HepG2 (cell line): Measurements from ENCODE around the gene SIRT7. TPM values are rescaled to one million over a fixed set of nuclear protein-coding genes. Genes with fewer than 3 reads are reported as not detected.

Experiments
- FOXM1 ChIP-seq: sonication (generic); formaldehyde crosslinking; IDR thresholded peaks from 2 replicates; pipeline ENCODE4 v1.5.0; 2020; ENCODE audit warnings: missing genetic modification reagents
- KAT8 ChIP-seq: IDR thresholded peaks from 2 replicates; pipeline ENCODE4 v1.6.1; 2016; ENCODE audit warnings: missing genetic modification reagents, missing compliant biosample characterization
- MIXL1 ChIP-seq: IDR thresholded peaks from 2 replicates; pipeline ENCODE4 v1.6.1; 2016
- MLLT10 ChIP-seq: sonication (generic); formaldehyde crosslinking; IDR thresholded peaks from 2 replicates; pipeline ENCODE4 v1.4.0; 2020; ENCODE audit warnings: missing genetic modification reagents
- THAP11 ChIP-seq: IDR thresholded peaks from 2 replicates; pipeline ENCODE4 v1.6.1; 2016; ENCODE audit warnings: missing biosample characterization, missing genetic modification reagents
- ZIK1 ChIP-seq: sonication (generic); formaldehyde crosslinking; IDR thresholded peaks from 2 replicates; pipeline ENCODE4 v1.5.0; 2020; ENCODE audit warnings: mild to moderate bottlenecking, low read depth, missing genetic modification reagents, borderline replicate concordance
- ZNF136 ChIP-seq: sonication (generic); formaldehyde crosslinking; IDR thresholded peaks from 2 replicates; pipeline ENCODE4 v1.8.1; 2022; ENCODE audit warnings: low read depth, mild to moderate bottlenecking, moderate library complexity, missing genetic modification reagents
- ZNF17 ChIP-seq: sonication (generic); formaldehyde crosslinking; IDR thresholded peaks from 2 replicates; pipeline ENCODE4 v1.5.0; 2020; ENCODE audit warnings: mild to moderate bottlenecking, missing genetic modification reagents
- ZNF282 ChIP-seq: fragments of 450-650 bp; IDR thresholded peaks from 2 replicates; pipeline ENCODE4 v1.6.1; 2018; ENCODE audit not compliant: partially characterized antibody
- ZNF547 ChIP-seq: sonication (generic); formaldehyde crosslinking; IDR thresholded peaks from 2 replicates; pipeline ENCODE4 v1.5.1; 2020; ENCODE audit warnings: mild to moderate bottlenecking, missing genetic modification reagents
- ZNF569 ChIP-seq: sonication (generic); formaldehyde crosslinking; IDR thresholded peaks from 2 replicates; pipeline ENCODE4 v1.5.0; 2020; ENCODE audit warnings: mild to moderate bottlenecking, missing genetic modification reagents, moderate library complexity, borderline replicate concordance
- ZNF615 ChIP-seq: sonication (generic); formaldehyde crosslinking; IDR thresholded peaks from 2 replicates; pipeline ENCODE4 v1.5.0; 2020; ENCODE audit warnings: mild to moderate bottlenecking, missing genetic modification reagents, borderline replicate concordance
- ZNF713 ChIP-seq: sonication (generic); formaldehyde crosslinking; IDR thresholded peaks from 2 replicates; pipeline ENCODE4 v1.4.0; 2020; ENCODE audit warnings: mild to moderate bottlenecking, missing genetic modification reagents
- ZNF878 ChIP-seq: sonication (generic); formaldehyde crosslinking; IDR thresholded peaks from 2 replicates; pipeline ENCODE4 v1.8.1; 2023; ENCODE audit warnings: mild to moderate bottlenecking, missing genetic modification reagents, moderate library complexity
- ZSCAN12 ChIP-seq: sonication (generic); formaldehyde crosslinking; IDR thresholded peaks from 2 replicates; pipeline ENCODE4 v1.9.0; 2021; ENCODE audit warnings: mild to moderate bottlenecking, missing genetic modification reagents
- polyA plus RNA-seq, 8 experiments: library from polyadenylated mRNA; depleted of rRNA in 3 of 8; stranded (reverse) in 7 of 8; unstranded in 1 of 8; fragments of >200 nt; fragmentation: Illumina TruSeq in 4 of 8; extraction: Trizol in 4 of 8; gene quantifications; 2 replicates each; pipeline versions ENCODE4 v1.2.1 to v1.2.3, GENCODE V29; 2011 to 2016; ENCODE audit warnings: low read depth in 4 of 8, missing spikeins in 1 of 8, mixed read lengths in 1 of 8; ENCODE audit not compliant: insufficient read depth in 1 of 8
- total RNA-seq, 5 experiments: library from RNA; depleted of rRNA; stranded (reverse); fragments of >200 nt; fragmentation: Illumina TruSeq; extraction: Trizol; gene quantifications; 2 replicates each; pipeline ENCODE4 v1.2.3, GENCODE V29; 2016; ENCODE audit warnings: low read depth in 1 of 5
- TF ChIP-seq, protein P1 (sequence below): sonication (generic); formaldehyde crosslinking; conservative IDR thresholded peaks from 2 replicates; pipeline ENCODE4 v1.4.0; 2020; ENCODE audit warnings: missing genetic modification reagents
- TF ChIP-seq, protein P2 (sequence below): IDR thresholded peaks from 2 replicates; pipeline ENCODE4 v1.6.1; 2016; ENCODE audit warnings: mild to moderate bottlenecking, missing biosample characterization, missing genetic modification reagents
- TF ChIP-seq, protein P3 (sequence below): IDR thresholded peaks from 2 replicates; pipeline ENCODE4 v1.6.1; 2016; ENCODE audit warnings: control low read depth
- TF ChIP-seq, protein P4 (sequence below): sonication (generic); formaldehyde crosslinking; IDR thresholded peaks from 2 replicates; pipeline ENCODE4 v1.5.0; 2020; ENCODE audit warnings: mild to moderate bottlenecking, missing genetic modification reagents, borderline replicate concordance
- TF ChIP-seq, protein P5 (sequence below): sonication (generic); formaldehyde crosslinking; IDR thresholded peaks from 2 replicates; pipeline ENCODE4 v1.4.0; 2020; ENCODE audit warnings: missing genetic modification reagents
- TF ChIP-seq, protein P6 (sequence below): sonication (generic); formaldehyde crosslinking; IDR thresholded peaks from 2 replicates; pipeline ENCODE4 v1.5.0; 2020; ENCODE audit warnings: mild to moderate bottlenecking, low read depth, missing genetic modification reagents, borderline replicate concordance

SIRT7 gene
- total and polyA plus RNA-seq, 2 of the 13 experiments (the other 11 are each of a cell fraction or from before 2014, with no cell fraction given): 8.3 to 24.8 TPM

DNA sequence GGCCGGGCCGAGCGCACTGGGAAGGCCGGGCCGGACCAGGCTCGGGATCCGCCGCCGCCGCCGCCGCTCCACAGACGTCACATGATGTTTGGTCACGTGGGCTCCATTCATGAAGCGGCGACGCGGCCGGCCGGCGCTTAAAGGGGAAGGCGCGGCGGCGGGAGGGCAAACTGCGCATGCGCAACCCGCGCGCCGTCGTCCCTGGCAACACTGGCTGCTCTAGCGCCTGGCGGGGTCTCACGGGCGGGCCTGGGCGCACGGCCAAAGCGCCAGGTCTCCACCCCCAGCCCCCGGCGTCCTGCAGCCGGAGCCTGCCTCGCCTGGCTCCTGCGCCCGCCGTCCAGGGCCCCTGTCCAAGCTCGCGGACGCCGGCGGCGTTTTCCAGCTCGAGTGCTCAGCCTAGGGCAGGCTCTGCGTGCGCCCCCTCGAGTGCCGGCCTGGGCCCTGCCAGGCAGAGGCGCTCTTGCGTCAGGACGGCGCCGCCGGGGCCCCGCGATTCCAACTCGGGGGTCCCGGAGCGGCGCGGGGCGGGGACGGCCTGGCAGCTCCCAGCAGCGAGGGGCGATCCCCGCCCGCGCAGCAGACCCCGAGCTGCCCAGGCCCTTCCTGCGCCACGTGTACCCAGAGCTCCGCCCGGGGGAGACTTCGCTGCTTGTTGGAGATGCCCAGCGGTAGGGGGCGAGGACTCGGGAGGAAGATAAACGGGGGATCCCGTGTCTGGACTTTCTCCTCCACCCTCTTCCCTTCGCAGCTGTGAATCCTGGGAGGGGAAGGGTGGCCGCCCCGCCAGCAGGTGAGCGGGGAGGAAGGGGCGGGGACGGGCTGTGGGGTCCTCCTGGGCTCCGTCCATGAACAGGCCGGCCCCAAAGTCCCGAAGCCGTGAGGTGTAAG, 9.9 kb upstream of the SIRT7 start, which contains the start of gene MAFG (continued):
- TF ChIP-seq, protein P1, sequence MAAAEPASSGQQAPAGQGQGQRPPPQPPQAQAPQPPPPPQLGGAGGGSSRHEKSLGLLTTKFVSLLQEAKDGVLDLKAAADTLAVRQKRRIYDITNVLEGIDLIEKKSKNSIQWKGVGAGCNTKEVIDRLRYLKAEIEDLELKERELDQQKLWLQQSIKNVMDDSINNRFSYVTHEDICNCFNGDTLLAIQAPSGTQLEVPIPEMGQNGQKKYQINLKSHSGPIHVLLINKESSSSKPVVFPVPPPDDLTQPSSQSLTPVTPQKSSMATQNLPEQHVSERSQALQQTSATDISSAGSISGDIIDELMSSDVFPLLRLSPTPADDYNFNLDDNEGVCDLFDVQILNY (CRISPR knock-in tag): 0 out of 2 replicates have a peak, but pooled peaks have one; percentile 34
- no peak for TF ChIP-seq MLLT10 (CRISPR knock-in tag)
- no peak; the same call in 1 of the 2 replicates for TF ChIP-seq ZNF713
- peak; percentile 42 for TF ChIP-seq THAP11 (CRISPR knock-in tag)
- TF ChIP-seq, protein P2, sequence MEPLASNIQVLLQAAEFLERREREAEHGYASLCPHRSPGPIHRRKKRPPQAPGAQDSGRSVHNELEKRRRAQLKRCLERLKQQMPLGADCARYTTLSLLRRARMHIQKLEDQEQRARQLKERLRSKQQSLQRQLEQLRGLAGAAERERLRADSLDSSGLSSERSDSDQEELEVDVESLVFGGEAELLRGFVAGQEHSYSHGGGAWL (CRISPR knock-in tag): peak; percentile 78; the same call in 1 of the 2 replicates
- TF ChIP-seq, protein P3, sequence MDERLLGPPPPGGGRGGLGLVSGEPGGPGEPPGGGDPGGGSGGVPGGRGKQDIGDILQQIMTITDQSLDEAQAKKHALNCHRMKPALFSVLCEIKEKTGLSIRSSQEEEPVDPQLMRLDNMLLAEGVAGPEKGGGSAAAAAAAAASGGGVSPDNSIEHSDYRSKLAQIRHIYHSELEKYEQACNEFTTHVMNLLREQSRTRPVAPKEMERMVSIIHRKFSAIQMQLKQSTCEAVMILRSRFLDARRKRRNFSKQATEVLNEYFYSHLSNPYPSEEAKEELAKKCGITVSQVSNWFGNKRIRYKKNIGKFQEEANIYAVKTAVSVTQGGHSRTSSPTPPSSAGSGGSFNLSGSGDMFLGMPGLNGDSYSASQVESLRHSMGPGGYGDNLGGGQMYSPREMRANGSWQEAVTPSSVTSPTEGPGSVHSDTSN (CRISPR knock-in tag): no peak
- TF ChIP-seq ZNF615 (CRISPR knock-in tag): no peak
- TF ChIP-seq MIXL1 (CRISPR knock-in tag): 0 out of 2 replicates have a peak, but pooled peaks have one; percentile 8
- 0 out of 2 replicates have a peak, but pooled peaks have one; percentile 81 for TF ChIP-seq ZNF547 (CRISPR knock-in tag)
- no peak for TF ChIP-seq ZNF282
- TF ChIP-seq ZIK1 (CRISPR knock-in tag): peak; percentile 76
- TF ChIP-seq, protein P4, sequence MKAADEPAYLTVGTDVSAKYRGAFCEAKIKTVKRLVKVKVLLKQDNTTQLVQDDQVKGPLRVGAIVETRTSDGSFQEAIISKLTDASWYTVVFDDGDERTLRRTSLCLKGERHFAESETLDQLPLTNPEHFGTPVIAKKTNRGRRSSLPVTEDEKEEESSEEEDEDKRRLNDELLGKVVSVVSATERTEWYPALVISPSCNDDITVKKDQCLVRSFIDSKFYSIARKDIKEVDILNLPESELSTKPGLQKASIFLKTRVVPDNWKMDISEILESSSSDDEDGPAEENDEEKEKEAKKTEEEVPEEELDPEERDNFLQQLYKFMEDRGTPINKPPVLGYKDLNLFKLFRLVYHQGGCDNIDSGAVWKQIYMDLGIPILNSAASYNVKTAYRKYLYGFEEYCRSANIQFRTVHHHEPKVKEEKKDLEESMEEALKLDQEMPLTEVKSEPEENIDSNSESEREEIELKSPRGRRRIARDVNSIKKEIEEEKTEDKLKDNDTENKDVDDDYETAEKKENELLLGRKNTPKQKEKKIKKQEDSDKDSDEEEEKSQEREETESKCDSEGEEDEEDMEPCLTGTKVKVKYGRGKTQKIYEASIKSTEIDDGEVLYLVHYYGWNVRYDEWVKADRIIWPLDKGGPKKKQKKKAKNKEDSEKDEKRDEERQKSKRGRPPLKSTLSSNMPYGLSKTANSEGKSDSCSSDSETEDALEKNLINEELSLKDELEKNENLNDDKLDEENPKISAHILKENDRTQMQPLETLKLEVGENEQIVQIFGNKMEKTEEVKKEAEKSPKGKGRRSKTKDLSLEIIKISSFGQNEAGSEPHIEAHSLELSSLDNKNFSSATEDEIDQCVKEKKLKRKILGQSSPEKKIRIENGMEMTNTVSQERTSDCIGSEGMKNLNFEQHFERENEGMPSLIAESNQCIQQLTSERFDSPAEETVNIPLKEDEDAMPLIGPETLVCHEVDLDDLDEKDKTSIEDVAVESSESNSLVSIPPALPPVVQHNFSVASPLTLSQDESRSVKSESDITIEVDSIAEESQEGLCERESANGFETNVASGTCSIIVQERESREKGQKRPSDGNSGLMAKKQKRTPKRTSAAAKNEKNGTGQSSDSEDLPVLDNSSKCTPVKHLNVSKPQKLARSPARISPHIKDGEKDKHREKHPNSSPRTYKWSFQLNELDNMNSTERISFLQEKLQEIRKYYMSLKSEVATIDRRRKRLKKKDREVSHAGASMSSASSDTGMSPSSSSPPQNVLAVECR (CRISPR knock-in tag): peak; percentile 87
- TF ChIP-seq, protein P5, sequence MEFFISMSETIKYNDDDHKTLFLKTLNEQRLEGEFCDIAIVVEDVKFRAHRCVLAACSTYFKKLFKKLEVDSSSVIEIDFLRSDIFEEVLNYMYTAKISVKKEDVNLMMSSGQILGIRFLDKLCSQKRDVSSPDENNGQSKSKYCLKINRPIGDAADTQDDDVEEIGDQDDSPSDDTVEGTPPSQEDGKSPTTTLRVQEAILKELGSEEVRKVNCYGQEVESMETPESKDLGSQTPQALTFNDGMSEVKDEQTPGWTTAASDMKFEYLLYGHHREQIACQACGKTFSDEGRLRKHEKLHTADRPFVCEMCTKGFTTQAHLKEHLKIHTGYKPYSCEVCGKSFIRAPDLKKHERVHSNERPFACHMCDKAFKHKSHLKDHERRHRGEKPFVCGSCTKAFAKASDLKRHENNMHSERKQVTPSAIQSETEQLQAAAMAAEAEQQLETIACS (CRISPR knock-in tag): peak; percentile 59; the same call in 1 of the 2 replicates
- TF ChIP-seq ZNF136 (CRISPR knock-in tag): peak; percentile 55; the same call in 1 of the 2 replicates
- TF ChIP-seq FOXM1 (CRISPR knock-in tag): 0 out of 2 replicates have a peak, but pooled peaks have one; percentile 54
- TF ChIP-seq ZNF17 (CRISPR knock-in tag): no peak
- TF ChIP-seq KAT8 (CRISPR knock-in tag): peak; percentile 25; the same call in 1 of the 2 replicates
- no peak; the same call in 1 of the 2 replicates for TF ChIP-seq ZNF878 (CRISPR knock-in tag)
- TF ChIP-seq, protein P6, sequence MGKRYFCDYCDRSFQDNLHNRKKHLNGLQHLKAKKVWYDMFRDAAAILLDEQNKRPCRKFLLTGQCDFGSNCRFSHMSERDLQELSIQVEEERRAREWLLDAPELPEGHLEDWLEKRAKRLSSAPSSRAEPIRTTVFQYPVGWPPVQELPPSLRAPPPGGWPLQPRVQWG (CRISPR knock-in tag): no peak
- no peak for TF ChIP-seq ZSCAN12
- no peak for TF ChIP-seq ZNF569
